Left lung (tissue), 10 donors: ENCODE data around the gene SLC22A7. TPM values are rescaled to one million over a fixed set of nuclear protein-coding genes. Genes with fewer than 3 reads are reported as not detected.
"Not testable (repeated sequence)": the region's sequence is repeated elsewhere in the genome, so short reads cannot be mapped to it uniquely, and the experiment has no call there.

Experiments
- ATAC-seq: fragments of 200-7000 bp; cut with Tn5 transposase; one replicate; pipeline ENCODE4 v1.9.1; 2020; ENCODE audit warnings: moderate library complexity
- DNase-seq, 4 donors: peaks; one replicate each; pipeline ENCODE4 v3.0.0-alpha.2; 2013 to 2020
- H3K27ac ChIP-seq, 2 donors: fragments of 200-600 bp; sonication (generic) in 1 of 2; one replicate each; pipeline versions ENCODE4 v1.5.0 to v1.8.0; 2020 to 2021
- H3K27me3 ChIP-seq, 2 donors: fragments of 200-600 bp; sonication (generic) in 1 of 2; one replicate each; pipeline versions ENCODE4 v1.5.0 to v1.8.0; 2020 to 2021
- H3K36me3 ChIP-seq, 2 donors: fragments of 200-600 bp; sonication (generic) in 1 of 2; one replicate each; pipeline versions ENCODE4 v1.5.0 to v1.8.0; 2020 to 2021
- H3K4me1 ChIP-seq, 2 donors: fragments of 200-600 bp; one replicate each; pipeline ENCODE4 v1.8.0; 2021
- H3K4me3 ChIP-seq, 2 donors: fragments of 200-600 bp; sonication (generic) in 1 of 2; one replicate each; pipeline versions ENCODE4 v1.5.0 to v1.8.0; 2020 to 2021; ENCODE audit warnings: mild to moderate bottlenecking in 1 of 2
- H3K9me3 ChIP-seq, 2 donors: fragments of 200-600 bp; sonication (generic) in 1 of 2; one replicate each; pipeline versions ENCODE4 v1.5.0 to v1.8.0; 2020 to 2021
- intact Hi-C, 2 donors: fragments of 100-400 bp; cut with DNase I; formaldehyde crosslinking; loops; one replicate each; pipeline versions ENCODE4 v1.11.2 to v1.14.2; 2022
- polyA plus RNA-seq, 6 donors: library from polyadenylated mRNA; unstranded; fragments of 120-200 nt; gene quantifications; one replicate each; pipeline ENCODE4 v1.2.1, GENCODE V29; 2013; ENCODE audit not compliant: insufficient read length in 6 of 6
- total RNA-seq, 2 donors: library from RNA; stranded (reverse); fragmentation: NEBNext Ultra II Directional; extraction: Animal tissue kit (Norgen Biotek cat#: 25700); gene quantifications; one replicate each; pipeline ENCODE4 v1.2.1, GENCODE V29; 2021
- TF ChIP-seq, protein P1 (sequence below), 2 donors: fragments of 200-600 bp; sonication (generic) in 1 of 2; IDR thresholded peaks; one replicate each; pipeline versions ENCODE4 v1.5.0 to v1.8.0; 2021; ENCODE audit warnings: antibody characterized with exemption in 2 of 2
- donor health status: DM: no; HTN: yes; CAD: no.
- donor health status: DM: no; HTN: no; CAD: no.

The SLC22A7 gene
- total and polyA plus RNA-seq, 8 donors = 0.07 to 0.28 (median 0.20) TPM; not detected in 3

DNA sequence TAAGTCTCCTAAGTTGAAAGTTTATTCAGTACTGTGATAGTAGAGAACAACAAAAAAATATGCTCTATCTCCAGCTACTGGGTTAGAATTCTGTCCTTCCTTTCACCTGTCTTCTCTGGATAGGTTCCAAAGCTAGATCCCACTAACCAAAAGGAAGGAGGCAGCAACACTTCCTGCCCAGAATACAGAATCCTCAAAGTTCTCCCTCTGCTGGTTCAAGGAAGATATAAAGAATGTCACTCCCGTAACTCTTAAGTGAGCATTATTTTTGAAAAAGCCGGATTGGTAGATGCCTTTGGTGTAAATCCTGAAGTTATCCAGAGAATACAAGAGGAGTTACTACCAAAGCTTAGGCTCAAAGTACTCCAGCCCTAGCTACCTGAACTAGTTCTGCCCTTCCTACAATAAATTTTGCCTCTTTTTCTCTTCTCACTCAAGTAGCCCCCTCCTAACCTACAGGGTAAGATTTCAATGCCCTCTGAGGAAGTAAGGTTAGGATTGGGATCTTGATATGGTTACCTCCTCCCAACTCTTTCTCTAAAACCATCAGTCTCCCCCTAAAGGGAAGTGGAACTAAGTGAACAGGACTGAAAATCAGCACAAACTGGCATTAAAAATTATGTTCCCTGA, 36.5 kb downstream of the SLC22A7 start:
- Histone ChIP-seq H3K4me3 (no peak overlapping the region), H3K27ac (no peak overlapping the region), H3K9me3 (no peaks in the 10 kb centered on the region), H3K4me1 (peaks cover 0 to 14% of the 10 kb centered on the region in 2 donors), H3K27me3 (no peaks in the 10 kb centered on the region), H3K36me3 (peaks cover 0 to 34% of the 10 kb centered on the region in 2 donors)
- peak; percentile 79 for ATAC-seq
- TF ChIP-seq, protein P1, sequence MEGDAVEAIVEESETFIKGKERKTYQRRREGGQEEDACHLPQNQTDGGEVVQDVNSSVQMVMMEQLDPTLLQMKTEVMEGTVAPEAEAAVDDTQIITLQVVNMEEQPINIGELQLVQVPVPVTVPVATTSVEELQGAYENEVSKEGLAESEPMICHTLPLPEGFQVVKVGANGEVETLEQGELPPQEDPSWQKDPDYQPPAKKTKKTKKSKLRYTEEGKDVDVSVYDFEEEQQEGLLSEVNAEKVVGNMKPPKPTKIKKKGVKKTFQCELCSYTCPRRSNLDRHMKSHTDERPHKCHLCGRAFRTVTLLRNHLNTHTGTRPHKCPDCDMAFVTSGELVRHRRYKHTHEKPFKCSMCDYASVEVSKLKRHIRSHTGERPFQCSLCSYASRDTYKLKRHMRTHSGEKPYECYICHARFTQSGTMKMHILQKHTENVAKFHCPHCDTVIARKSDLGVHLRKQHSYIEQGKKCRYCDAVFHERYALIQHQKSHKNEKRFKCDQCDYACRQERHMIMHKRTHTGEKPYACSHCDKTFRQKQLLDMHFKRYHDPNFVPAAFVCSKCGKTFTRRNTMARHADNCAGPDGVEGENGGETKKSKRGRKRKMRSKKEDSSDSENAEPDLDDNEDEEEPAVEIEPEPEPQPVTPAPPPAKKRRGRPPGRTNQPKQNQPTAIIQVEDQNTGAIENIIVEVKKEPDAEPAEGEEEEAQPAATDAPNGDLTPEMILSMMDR (IDR thresholded peaks at IDR 0.05) = peak in 1 of 2 donors; percentile 41
- DNase-seq = peak in 2 of 4 donors; percentile 16 to 57
- intact Hi-C loops = no loop called here

DNA sequence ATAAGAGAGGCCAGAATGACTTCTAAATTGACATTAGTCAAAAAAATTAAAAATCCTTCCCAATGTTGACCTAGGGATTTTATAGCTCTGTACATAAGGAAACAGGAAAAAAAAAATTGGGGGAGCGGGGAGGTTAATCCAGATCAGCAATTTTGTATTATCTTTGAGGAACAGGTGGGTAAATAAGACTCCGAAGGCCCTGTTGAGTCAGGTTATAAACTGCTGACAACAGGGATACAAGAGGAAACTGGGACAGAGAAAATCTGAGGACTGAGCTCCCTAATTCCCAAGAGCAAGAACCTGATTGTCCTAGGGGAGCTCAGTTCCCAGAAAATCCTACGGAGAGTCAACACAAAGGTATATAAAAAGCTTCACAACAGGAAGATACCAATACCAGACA, 37.4 kb downstream of the SLC22A7 start:
- Histone ChIP-seq H3K9me3 (no peaks in the 10 kb centered on the region), H3K4me1 (peaks cover 0 to 14% of the 10 kb centered on the region in 2 donors), H3K27me3 (no peaks in the 10 kb centered on the region), H3K36me3 (peaks cover 0 to 43% of the 10 kb centered on the region in 2 donors), H3K4me3 (no peak overlapping the region), H3K27ac (no peak overlapping the region)
- DNase-seq (no peak), ATAC-seq (no peak)
- intact Hi-C loops = no loop called here
- TF ChIP-seq, protein P1 (IDR thresholded peaks at IDR 0.05) = no peak

DNA sequence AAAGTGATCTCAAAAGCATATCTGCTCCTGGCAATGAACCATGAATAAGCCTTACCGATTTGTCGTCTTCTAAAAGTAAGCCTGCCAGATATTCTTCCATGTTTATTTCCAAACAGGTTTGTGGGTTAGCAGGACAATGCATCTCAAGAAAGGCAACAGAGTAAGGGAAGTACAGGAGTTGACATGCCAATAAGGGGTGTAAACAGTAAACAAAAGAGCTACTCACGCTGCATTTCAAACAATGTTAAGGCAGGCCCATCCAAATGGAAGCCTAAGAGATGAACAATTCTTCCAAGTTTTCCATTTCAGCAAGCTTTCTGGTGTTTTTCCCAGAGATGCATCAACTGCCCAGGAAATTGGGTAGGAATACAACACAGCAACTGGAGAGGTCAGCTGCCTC, 38.3 kb downstream of the SLC22A7 start:
- intact Hi-C loops = no loop called here
- Histone ChIP-seq H3K27me3 (no peaks in the 10 kb centered on the region), H3K27ac (no peak overlapping the region)

DNA sequence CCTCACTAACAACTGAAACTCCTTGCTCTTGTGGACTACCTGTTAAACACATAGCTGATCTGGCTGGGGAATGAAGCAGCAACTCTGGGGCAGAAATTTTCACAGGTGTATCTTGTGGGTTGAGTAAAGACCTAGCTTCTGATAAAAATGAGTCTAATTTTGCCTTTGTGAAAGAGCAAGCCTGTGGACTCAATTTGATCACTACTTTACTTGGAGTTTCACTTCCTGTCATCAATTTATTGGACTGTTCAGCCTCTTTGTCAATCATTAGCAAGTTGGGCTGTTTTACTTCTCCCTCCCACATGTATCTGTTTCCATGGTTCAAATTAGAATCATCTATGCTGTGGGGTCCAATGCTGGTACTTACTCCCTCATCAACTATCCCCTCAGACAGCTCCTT, 40.2 kb downstream of the SLC22A7 start:
- Histone ChIP-seq H3K9me3 (no peaks in the 10 kb centered on the region), H3K27me3 (no peaks in the 10 kb centered on the region), H3K4me3 (no peak overlapping the region), H3K36me3 (peaks cover 0 to 71% of the 10 kb centered on the region in 2 donors), H3K27ac (no peak overlapping the region), H3K4me1 (peaks cover 0 to 7% of the 10 kb centered on the region in 2 donors)
- TF ChIP-seq, protein P1 (IDR thresholded peaks at IDR 0.05) = no peak
- intact Hi-C loops = no loop called here
- ATAC-seq (no peak), DNase-seq (no peak)

More for the DNA sequence above, 38.3 kb downstream of the SLC22A7 start:
- no peak for ATAC-seq
- no peaks in the 10 kb centered on the region for H3K9me3 ChIP-seq
- no peak for DNase-seq
- peaks cover 0 to 52% of the 10 kb centered on the region in 2 donors for H3K36me3 ChIP-seq
- TF ChIP-seq, protein P1 (IDR thresholded peaks at IDR 0.05) = no peak
- H3K4me1 ChIP-seq = peaks cover 0 to 13% of the 10 kb centered on the region in 2 donors
- H3K4me3 ChIP-seq = no peak overlapping the region

DNA sequence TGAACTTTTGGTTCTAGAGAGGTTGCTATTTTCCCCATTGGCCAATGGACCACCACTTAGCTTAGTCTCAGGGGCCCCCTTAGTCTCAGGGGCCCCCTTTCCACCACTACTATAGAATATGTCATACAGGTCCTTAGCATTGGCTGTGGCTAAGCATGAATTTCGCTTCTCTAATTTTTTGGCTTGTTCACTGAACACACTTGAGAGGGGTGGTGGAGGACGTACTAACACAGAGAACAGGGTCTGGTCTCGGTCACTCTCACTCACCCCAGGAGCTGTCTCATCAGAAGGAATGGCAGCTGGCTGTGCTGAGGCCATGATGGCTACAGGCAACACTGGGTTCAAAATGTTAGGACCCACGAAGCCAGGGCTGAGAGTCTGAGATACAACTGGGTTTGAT, 41.1 kb downstream of the SLC22A7 start:
- no peaks in the 10 kb centered on the region for H3K9me3 ChIP-seq
- H3K36me3 ChIP-seq = peaks cover 0 to 77% of the 10 kb centered on the region in 2 donors
- no peak overlapping the region for H3K4me3 ChIP-seq
- H3K4me1 ChIP-seq = peaks cover 0 to 7% of the 10 kb centered on the region in 2 donors
- intact Hi-C loops = no loop called here
- H3K27me3 ChIP-seq = no peaks in the 10 kb centered on the region
- TF ChIP-seq, protein P1 (IDR thresholded peaks at IDR 0.05) = no peak
- ATAC-seq (no peak), DNase-seq (no peak)
- no peak overlapping the region for H3K27ac ChIP-seq

DNA sequence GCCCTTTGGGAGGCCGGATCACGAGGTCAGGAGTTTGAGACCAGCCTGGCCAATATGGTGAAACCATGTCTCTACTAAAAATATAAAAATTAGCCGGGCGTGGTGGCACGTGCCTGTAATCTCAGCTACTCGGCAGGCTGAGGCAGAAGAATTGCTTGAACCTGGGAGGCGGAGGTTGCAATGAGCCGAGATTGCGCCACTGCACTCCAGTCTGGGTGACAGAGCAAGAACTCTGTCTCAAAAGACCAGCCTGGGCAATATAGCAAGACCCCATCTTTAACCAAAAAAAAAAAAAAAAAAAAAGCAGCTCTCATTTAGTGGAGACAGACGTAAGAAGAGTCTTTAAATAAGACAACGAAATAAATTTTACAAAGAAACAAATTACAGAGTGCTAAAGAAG, 48.2 kb downstream of the SLC22A7 start:
- H3K36me3 ChIP-seq = peaks cover 0 to 78% of the 10 kb centered on the region in 2 donors
- H3K27ac ChIP-seq, H3K27me3 ChIP-seq, ATAC-seq, intact Hi-C loops, H3K4me3 ChIP-seq, DNase-seq, H3K9me3 ChIP-seq, H3K4me1 ChIP-seq: not testable (repeated sequence)
